ENCODE measurements around the gene NUP50.

Gene NUP50

GRCh38 chr22:45231293-45231692, 67.6 kb downstream of the NUP50 start:
- H3K9me3 ChIP-seq (ENCODE audit: insufficient read depth, low read length) = no peaks in the 10 kb centered on the region
- H3K4me3 ChIP-seq (ENCODE audit: low read length) = no peak overlapping the region
- no peak overlapping the region for H3K9ac ChIP-seq (ENCODE audit: low read length)
- peaks cover 27% of the 10 kb centered on the region for H3K4me1 ChIP-seq (ENCODE audit: low read length)
- TF ChIP-seq CTCF (IDR thresholded peaks at IDR 0.05; ENCODE audit: low read depth, low read length) (no peak), EZH2phosphoT487 (IDR thresholded peaks at IDR 0.05; ENCODE audit: low read depth) (no peak)
- H3K27ac ChIP-seq (ENCODE audit: low read length) = no peak overlapping the region
- H2AFZ ChIP-seq (ENCODE audit: low read depth, low read length) = no peak overlapping the region
- no peak overlapping the region for H3K4me2 ChIP-seq (ENCODE audit: low read length)
- H3K36me3 ChIP-seq (replicated peaks; ENCODE audit: low read depth, low read length) = no peaks in the 10 kb centered on the region
- 0 out of 2 replicates have a peak, but pooled peaks cover 2% of the 10 kb centered on the region for H4K20me1 ChIP-seq (ENCODE audit: insufficient read depth, low read length)
- H3K79me2 ChIP-seq (ENCODE audit: low read length) = no peaks in the 10 kb centered on the region
- no peaks in the 10 kb centered on the region for H3K27me3 ChIP-seq (ENCODE audit: low read depth, low read length)

GRCh38 chr22:45233386-45233785, 69.7 kb downstream of the NUP50 start:
- Histone ChIP-seq H4K20me1 (ENCODE audit: insufficient read depth, low read length) (no peaks in the 10 kb centered on the region), H3K27ac (ENCODE audit: low read length) (no peak overlapping the region), H3K9ac (ENCODE audit: low read length) (no peak overlapping the region), H3K36me3 (replicated peaks; ENCODE audit: low read depth, low read length) (no peaks in the 10 kb centered on the region), H3K4me3 (ENCODE audit: low read length) (no peak overlapping the region), H3K27me3 (ENCODE audit: low read depth, low read length) (no peaks in the 10 kb centered on the region), H3K9me3 (ENCODE audit: insufficient read depth, low read length) (no peaks in the 10 kb centered on the region), H2AFZ (ENCODE audit: low read depth, low read length) (no peak overlapping the region), H3K4me1 (ENCODE audit: low read length) (peaks cover 29% of the 10 kb centered on the region), H3K79me2 (ENCODE audit: low read length) (no peaks in the 10 kb centered on the region), H3K4me2 (ENCODE audit: low read length) (no peak overlapping the region)
- TF ChIP-seq CTCF (IDR thresholded peaks at IDR 0.05; ENCODE audit: low read depth, low read length) = no peak
- no peak for TF ChIP-seq EZH2phosphoT487 (IDR thresholded peaks at IDR 0.05; ENCODE audit: low read depth)

GRCh38 chr22:45233827-45234226, 70.1 kb downstream of the NUP50 start:
- H2AFZ ChIP-seq (ENCODE audit: low read depth, low read length) = no peak overlapping the region
- H4K20me1 ChIP-seq (ENCODE audit: insufficient read depth, low read length) = peaks cover under 1% of the 10 kb centered on the region; the same call in 1 of the 2 replicates
- no peak overlapping the region for H3K4me3 ChIP-seq (ENCODE audit: low read length)
- peaks cover 29% of the 10 kb centered on the region for H3K4me1 ChIP-seq (ENCODE audit: low read length)
- no peaks in the 10 kb centered on the region for H3K9me3 ChIP-seq (ENCODE audit: insufficient read depth, low read length)
- no peaks in the 10 kb centered on the region for H3K27me3 ChIP-seq (ENCODE audit: low read depth, low read length)
- no peaks in the 10 kb centered on the region for H3K36me3 ChIP-seq (replicated peaks; ENCODE audit: low read depth, low read length)
- H3K79me2 ChIP-seq (ENCODE audit: low read length) = no peaks in the 10 kb centered on the region
- no peak overlapping the region for H3K9ac ChIP-seq (ENCODE audit: low read length)
- no peak overlapping the region for H3K4me2 ChIP-seq (ENCODE audit: low read length)
- no peak overlapping the region for H3K27ac ChIP-seq (ENCODE audit: low read length)
- TF ChIP-seq EZH2phosphoT487 (IDR thresholded peaks at IDR 0.05; ENCODE audit: low read depth) (no peak), CTCF (IDR thresholded peaks at IDR 0.05; ENCODE audit: low read depth, low read length) (no peak)

GRCh38 chr22:45235101-45235777, 71.5 kb downstream of the NUP50 start:
- peak overlapping the region; percentile 58 for H3K4me3 ChIP-seq (ENCODE audit: low read length)
- H2AFZ ChIP-seq (ENCODE audit: low read depth, low read length) = 0 out of 2 replicates have a peak overlapping the region, but pooled peaks have one; percentile 26
- H3K27me3 ChIP-seq (ENCODE audit: low read depth, low read length) = no peaks in the 10 kb centered on the region
- H3K4me1 ChIP-seq (ENCODE audit: low read length) = peaks cover 38% of the 10 kb centered on the region
- H3K79me2 ChIP-seq (ENCODE audit: low read length) = no peaks in the 10 kb centered on the region
- no peaks in the 10 kb centered on the region for H3K36me3 ChIP-seq (replicated peaks; ENCODE audit: low read depth, low read length)
- TF ChIP-seq EZH2phosphoT487 (IDR thresholded peaks at IDR 0.05; ENCODE audit: low read depth) = no peak
- TF ChIP-seq CTCF (IDR thresholded peaks at IDR 0.05; ENCODE audit: low read depth, low read length) = no peak
- peak overlapping the region; percentile 70 for H3K4me2 ChIP-seq (ENCODE audit: low read length)
- H3K9me3 ChIP-seq (ENCODE audit: insufficient read depth, low read length) = no peaks in the 10 kb centered on the region
- H3K9ac ChIP-seq (ENCODE audit: low read length) = peak overlapping the region; percentile 30; the same call in 1 of the 2 replicates
- H4K20me1 ChIP-seq (ENCODE audit: insufficient read depth, low read length) = peaks cover 15% of the 10 kb centered on the region; the same call in 1 of the 2 replicates
- H3K27ac ChIP-seq (ENCODE audit: low read length) = peak overlapping the region; percentile 21; the same call in 1 of the 2 replicates
